ENCODE data around the gene INO80.

GRCh38 chr15:41039121-41039520 is 77.0 kb downstream of the INO80 start:
- no peak for TF ChIP-seq POLR2A (IDR thresholded peaks at IDR 0.05)
- TF ChIP-seq CTCF (IDR thresholded peaks at IDR 0.05), result no peak
- TF ChIP-seq POLR2AphosphoS5 (IDR thresholded peaks at IDR 0.05), result no peak

Measured in sigmoid colon (tissue), 4 donors.